OCI-LY7 (cell line): ENCODE measurements around the gene NDUFS6. TPM values are rescaled to one million over a fixed set of nuclear protein-coding genes. Genes with fewer than 3 reads are reported as not detected.

Experiments
- BruUV-seq: library from RNA; stranded (reverse); fragments of 400-500 nt; replicated peaks from 2 replicates; lab custom pipeline; 2021; lab: Mats Ljungman, UMichigan
- CTCF ChIA-PET: fragments of 300-600 bp; sonication (Branson Sonifier 250); formaldehyde crosslinking; loops from one replicate; lab custom pipeline; 2022; ENCODE audit warnings: antibody characterized with exemption; ENCODE audit not compliant: unreplicated experiment; lab: Charles Lee
- POLR2A ChIA-PET: fragments of 300-600 bp; sonication (Branson Sonifier 250); formaldehyde crosslinking; loops from one replicate; lab custom pipeline; 2022; ENCODE audit warnings: antibody characterized with exemption; lab: Charles Lee
- DNase-seq: peaks from one replicate; pipeline ENCODE4 v3.0.0-alpha.2; 2015; ENCODE audit warnings: low spot score
- H2AFZ ChIP-seq: fragments of 200-600 bp; sonication (generic), shearing (Covaris generic); 2 replicates; pipeline ENCODE4 v1.6.1; 2014; ENCODE audit warnings: mild to moderate bottlenecking, antibody characterized with exemption, low read length, moderate library complexity
- H3K27ac ChIP-seq: fragments of 200-600 bp; sonication (generic); 2 replicates; pipeline ENCODE4 v1.5.1; 2014; ENCODE audit warnings: mixed run types, low read depth, mild to moderate bottlenecking, moderate library complexity, low read length, inconsistent platforms; ENCODE audit not compliant: poor library complexity, severe bottlenecking
- H3K36me3 ChIP-seq: fragments of 200-600 bp; sonication (generic); 2 replicates; pipeline ENCODE4 v1.6.1; 2014; ENCODE audit warnings: mild to moderate bottlenecking, antibody characterized with exemption, low read length, moderate library complexity, mixed read lengths; ENCODE audit not compliant: insufficient read depth
- H3K4me1 ChIP-seq: fragments of 200-600 bp; sonication (generic); 2 replicates; pipeline ENCODE4 v1.5.1; 2014; ENCODE audit warnings: mild to moderate bottlenecking, low read length; ENCODE audit not compliant: insufficient read depth, poor library complexity, severe bottlenecking
- H3K4me2 ChIP-seq: fragments of 200-600 bp; sonication (generic); 2 replicates; pipeline ENCODE4 v1.6.1; 2014; ENCODE audit warnings: mild to moderate bottlenecking, low read length
- H3K4me3 ChIP-seq: fragments of 200-600 bp; sonication (generic); 2 replicates; pipeline ENCODE4 v1.5.1; 2014; ENCODE audit warnings: mild to moderate bottlenecking, low read depth, low read length; ENCODE audit not compliant: poor library complexity, severe bottlenecking
- H3K79me2 ChIP-seq: fragments of 200-600 bp; sonication (generic); 2 replicates; pipeline ENCODE4 v1.6.1; 2016; ENCODE audit warnings: low read depth, mild to moderate bottlenecking, low read length, moderate library complexity, mixed read lengths; ENCODE audit not compliant: insufficient read depth
- H3K9me2 ChIP-seq: fragments of 200-600 bp; sonication (generic); 2 replicates; pipeline ENCODE4 v1.6.1; 2016; ENCODE audit warnings: mild to moderate bottlenecking, low read length, mixed read lengths; ENCODE audit not compliant: insufficient read depth
- H3K9me3 ChIP-seq: fragments of 200-600 bp; sonication (generic); 2 replicates; pipeline ENCODE4 v1.6.1; 2014; ENCODE audit warnings: mild to moderate bottlenecking, mixed run types, low read length, mixed read lengths
- H4K20me1 ChIP-seq: fragments of 200-600 bp; sonication (generic); 2 replicates; pipeline ENCODE4 v1.6.1; 2014; ENCODE audit warnings: mild to moderate bottlenecking, antibody characterized with exemption, low read length, moderate library complexity, mixed read lengths; ENCODE audit not compliant: insufficient read depth
- EZH2phosphoT487 ChIP-seq: fragments of 200-600 bp; sonication (generic); IDR thresholded peaks from 2 replicates; pipeline ENCODE4 v1.6.1; 2018; ENCODE audit warnings: low read depth, borderline replicate concordance, mild to moderate bottlenecking, mixed run types, antibody characterized with exemption, low read length, moderate library complexity, mixed read lengths
- intact Hi-C: fragments of 100-400 bp; cut with micrococcal nuclease; formaldehyde crosslinking; loops from one replicate; pipeline ENCODE4 v1.10.0; 2022; ENCODE audit not compliant: unreplicated experiment
- total RNA-seq, 2 experiments: library from RNA; depleted of rRNA in 1 of 2; stranded (reverse); fragments of >200 nt in 1 of 2; shearing (Covaris generic) in 1 of 2; gene quantifications; 2 replicates each; pipeline ENCODE4 v1.2.3, GENCODE V29; 2014 to 2022
- TF ChIP-seq, protein P1 (sequence below): fragments of 200-600 bp; sonication (generic); conservative IDR thresholded peaks from 2 replicates; pipeline ENCODE4 v1.5.1; 2014; ENCODE audit warnings: mild to moderate bottlenecking, antibody characterized with exemption, low read length, moderate library complexity, mixed read lengths

Gene NDUFS6
- total RNA-seq, 2 experiments from 2014 or later = 41.5 to 58.7 TPM

DNA sequence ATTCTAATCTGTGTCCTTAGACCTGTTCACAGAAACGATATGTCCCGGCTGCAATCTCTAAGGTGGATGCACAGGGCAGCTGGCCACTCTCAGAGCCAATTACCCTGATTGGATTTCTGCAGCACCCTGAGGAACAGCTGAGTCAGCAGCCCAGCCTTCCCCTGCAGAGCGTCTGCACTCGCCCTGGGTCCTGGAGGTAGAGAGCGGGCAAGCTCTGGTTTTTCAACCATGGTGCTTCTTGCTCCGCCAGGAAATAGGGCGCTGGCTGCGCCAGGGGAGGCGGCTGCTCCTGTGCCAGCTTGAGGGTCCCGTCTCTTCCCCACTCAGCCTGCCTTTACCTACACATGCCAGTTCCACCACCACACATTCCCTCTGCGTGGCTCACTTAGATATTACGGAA lies 19.2 kb downstream of the NDUFS6 start:
- Histone ChIP-seq H3K27ac (no peak overlapping the region), H3K9me3 (no peaks in the 10 kb centered on the region), H3K36me3 (peaks cover 84% of the 10 kb centered on the region), H3K79me2 (no peaks in the 10 kb centered on the region), H3K4me3 (no peak overlapping the region), H3K4me2 (no peak overlapping the region), H3K4me1 (peaks cover 10% of the 10 kb centered on the region), H3K9me2 (no peaks in the 10 kb centered on the region), H2AFZ (no peak overlapping the region), H4K20me1 (0 out of 2 replicates have a peak, but pooled peaks cover 5% of the 10 kb centered on the region)
- BruUV-seq = no TSS peak
- ChIA-PET POLR2A (interaction anchor here (1.1 kb wide), 1 partner anchor 18 kb away, joined by 5 read pairs; no protein-coding TSS in a partner anchor), CTCF (no interaction called here)
- TF ChIP-seq, protein P1, sequence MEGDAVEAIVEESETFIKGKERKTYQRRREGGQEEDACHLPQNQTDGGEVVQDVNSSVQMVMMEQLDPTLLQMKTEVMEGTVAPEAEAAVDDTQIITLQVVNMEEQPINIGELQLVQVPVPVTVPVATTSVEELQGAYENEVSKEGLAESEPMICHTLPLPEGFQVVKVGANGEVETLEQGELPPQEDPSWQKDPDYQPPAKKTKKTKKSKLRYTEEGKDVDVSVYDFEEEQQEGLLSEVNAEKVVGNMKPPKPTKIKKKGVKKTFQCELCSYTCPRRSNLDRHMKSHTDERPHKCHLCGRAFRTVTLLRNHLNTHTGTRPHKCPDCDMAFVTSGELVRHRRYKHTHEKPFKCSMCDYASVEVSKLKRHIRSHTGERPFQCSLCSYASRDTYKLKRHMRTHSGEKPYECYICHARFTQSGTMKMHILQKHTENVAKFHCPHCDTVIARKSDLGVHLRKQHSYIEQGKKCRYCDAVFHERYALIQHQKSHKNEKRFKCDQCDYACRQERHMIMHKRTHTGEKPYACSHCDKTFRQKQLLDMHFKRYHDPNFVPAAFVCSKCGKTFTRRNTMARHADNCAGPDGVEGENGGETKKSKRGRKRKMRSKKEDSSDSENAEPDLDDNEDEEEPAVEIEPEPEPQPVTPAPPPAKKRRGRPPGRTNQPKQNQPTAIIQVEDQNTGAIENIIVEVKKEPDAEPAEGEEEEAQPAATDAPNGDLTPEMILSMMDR = no peak
- TF ChIP-seq EZH2phosphoT487 = no peak
- intact Hi-C loops = no loop called here
- DNase-seq = no peak

DNA sequence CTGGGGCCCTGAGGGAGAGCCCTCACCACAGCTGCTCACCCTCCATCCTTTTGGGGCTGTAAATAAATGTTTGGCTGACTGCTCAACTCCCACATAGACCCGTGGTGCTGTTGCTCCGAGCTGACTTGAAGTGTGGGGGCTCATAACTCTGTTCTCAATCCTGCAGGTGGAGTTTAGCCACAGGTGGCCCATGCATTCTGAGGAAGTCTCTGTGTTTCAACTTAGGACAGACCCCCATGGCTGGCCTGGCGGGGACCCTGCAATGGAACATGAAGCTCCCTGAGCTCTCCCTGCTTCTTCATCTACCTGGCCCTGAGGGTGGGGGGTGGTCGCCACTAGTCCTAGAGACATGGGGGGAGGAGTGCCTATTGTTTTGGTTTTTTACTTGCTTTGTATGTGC lies 19.7 kb downstream of the NDUFS6 start:
- no peak for DNase-seq
- no peak for TF ChIP-seq EZH2phosphoT487
- TF ChIP-seq, protein P1 = no peak
- Histone ChIP-seq H3K4me2 (no peak overlapping the region), H3K36me3 (peaks cover 83% of the 10 kb centered on the region), H3K9me3 (no peaks in the 10 kb centered on the region), H3K9me2 (no peaks in the 10 kb centered on the region), H3K4me1 (peaks cover 10% of the 10 kb centered on the region), H4K20me1 (0 out of 2 replicates have a peak, but pooled peaks cover 5% of the 10 kb centered on the region), H3K27ac (no peak overlapping the region), H2AFZ (no peak overlapping the region), H3K4me3 (no peak overlapping the region), H3K79me2 (no peaks in the 10 kb centered on the region)
- no TSS peak for BruUV-seq
- POLR2A ChIA-PET = interaction anchor here (1.1 kb wide), 1 partner anchor 18 kb away, joined by 5 read pairs; no protein-coding TSS in a partner anchor
- intact Hi-C loops = no loop called here
- CTCF ChIA-PET = no interaction called here

DNA sequence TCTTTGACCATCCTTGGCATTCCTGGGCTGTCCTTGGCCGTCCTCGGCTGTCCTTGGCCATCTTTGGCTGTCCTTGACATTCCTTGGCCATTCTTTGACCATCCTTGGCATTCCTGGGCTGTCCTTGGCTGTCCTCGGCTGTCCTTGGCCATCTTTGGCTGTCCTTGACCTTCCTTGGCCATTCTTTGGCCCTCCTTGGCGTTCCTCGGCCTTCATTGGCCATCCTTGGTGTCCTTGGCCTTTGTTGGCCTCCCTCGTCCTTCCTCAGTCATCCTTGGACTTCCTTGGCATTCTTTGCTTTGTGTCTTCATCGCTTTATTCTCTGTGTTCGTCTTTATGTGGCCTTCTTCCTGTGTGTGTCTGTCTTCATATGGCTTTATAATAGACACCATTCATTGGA lies 20.7 kb downstream of the NDUFS6 start:
- TF ChIP-seq, protein P1 = no peak
- H3K9me2 ChIP-seq = no peaks in the 10 kb centered on the region
- H3K4me3 ChIP-seq = no peak overlapping the region
- DNase-seq = no peak
- no peak overlapping the region for H3K4me2 ChIP-seq
- BruUV-seq = no TSS peak
- H3K9me3 ChIP-seq = no peaks in the 10 kb centered on the region
- H3K4me1 ChIP-seq = peaks cover 10% of the 10 kb centered on the region
- intact Hi-C loops = no loop called here
- 0 out of 2 replicates have a peak, but pooled peaks cover 5% of the 10 kb centered on the region for H4K20me1 ChIP-seq
- H2AFZ ChIP-seq = no peak overlapping the region
- ChIA-PET POLR2A (no interaction called here), CTCF (no interaction called here)
- no peak overlapping the region for H3K27ac ChIP-seq
- H3K36me3 ChIP-seq = peaks cover 79% of the 10 kb centered on the region
- H3K79me2 ChIP-seq = no peaks in the 10 kb centered on the region
